GM21528 (cell line): ENCODE data around the gene MAP3K13.

ENCODE experiments used
- ATAC-seq: cut with Tn5 transposase; IDR thresholded peaks from one replicate; pipeline ENCODE4 v1.9.1; 2021; ENCODE audit warnings: mild to moderate bottlenecking, moderate library complexity; ENCODE audit not compliant: unreplicated experiment, low FRiP score

The MAP3K13 gene

DNA sequence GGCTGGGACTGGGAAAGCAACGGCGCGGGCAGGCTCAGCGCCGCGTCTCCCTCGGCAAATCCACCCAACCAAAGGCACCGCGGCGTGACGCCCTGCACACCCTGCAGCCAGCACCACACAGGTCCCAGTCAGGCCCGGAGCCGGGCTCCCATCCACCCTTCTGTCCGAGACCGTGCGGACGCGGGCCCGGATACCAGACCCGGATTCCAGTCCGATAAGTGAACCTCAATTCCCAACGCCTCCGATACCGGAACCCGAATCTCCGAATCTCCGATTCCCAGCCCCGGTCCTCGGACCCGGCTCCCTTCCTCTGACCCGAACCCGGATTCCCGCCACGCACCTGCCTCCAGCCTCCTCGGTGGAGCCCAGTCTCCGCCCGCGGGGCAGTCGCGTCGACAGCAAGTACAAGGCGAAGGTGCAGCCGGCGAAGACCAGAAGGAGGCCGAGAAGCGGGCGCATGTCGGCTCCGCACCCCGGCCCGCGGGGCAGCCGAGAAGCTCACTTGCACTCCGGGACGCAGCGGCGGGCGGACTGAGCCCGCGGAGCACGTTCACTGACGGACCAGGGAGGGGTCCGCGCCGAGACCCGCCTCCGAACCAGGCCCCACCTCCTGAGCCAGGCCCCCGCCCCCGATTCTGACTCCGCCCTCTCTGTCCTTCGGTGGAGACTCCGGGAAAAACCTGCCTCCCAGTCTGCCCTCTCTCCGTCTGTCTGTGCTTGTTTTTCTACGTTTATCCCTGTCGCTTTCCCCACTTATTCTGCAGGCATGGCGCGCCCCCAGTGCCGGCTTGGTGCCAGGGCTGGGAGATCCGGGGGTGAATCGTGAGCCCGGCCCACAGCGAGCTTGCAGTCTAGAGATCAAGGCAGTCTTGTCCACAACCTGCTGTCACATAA lies 135.8 kb downstream of the MAP3K13 start, which contains the start of gene TMEM41A:
TSS of gene TMEM41A (minus strand) at position 533 of the 894 bp plus-strand sequence. CDS start at position 459, 74 bp downstream.
- ATAC-seq: peak; percentile 95

DNA sequence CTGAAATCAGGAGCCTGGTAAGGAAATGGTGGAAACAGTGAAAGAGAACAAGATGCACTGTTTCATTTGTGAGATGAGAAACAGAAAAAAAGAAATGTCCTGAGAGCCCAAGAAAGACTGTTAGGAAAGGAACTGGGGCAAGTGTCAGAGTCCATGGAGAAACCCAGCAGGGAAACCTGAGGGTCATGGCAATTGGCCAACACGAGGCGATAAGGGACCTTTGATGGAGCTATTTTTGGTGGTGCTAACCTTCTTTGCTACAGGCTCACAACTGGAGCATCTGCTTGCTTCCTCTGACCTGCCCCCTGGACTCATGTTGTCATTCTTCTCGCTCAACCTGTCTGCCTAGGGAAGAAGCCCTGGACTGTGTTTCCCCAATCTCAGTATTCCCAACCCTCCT lies 140.1 kb downstream of the MAP3K13 start:
- no peak for ATAC-seq

DNA sequence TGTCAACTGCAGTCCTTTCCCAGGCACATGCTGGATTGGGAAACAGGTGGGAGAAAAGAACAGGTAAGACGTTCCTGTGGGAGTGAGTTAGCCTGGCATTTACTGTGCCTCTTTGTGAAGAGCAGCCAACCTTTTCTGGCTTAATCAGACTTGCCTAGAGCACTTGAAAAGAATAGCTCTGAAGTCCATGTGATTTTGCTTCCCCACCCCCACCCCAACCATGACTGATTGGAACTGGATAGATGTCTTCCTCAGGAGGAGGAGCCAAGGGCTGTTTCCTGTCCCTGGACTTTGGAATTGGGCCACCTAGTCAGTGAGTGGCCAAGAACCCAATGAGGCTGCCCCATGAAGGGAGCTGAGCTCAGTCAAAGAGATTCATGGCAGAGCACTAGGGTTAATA lies 140.6 kb downstream of the MAP3K13 start:
- no peak for ATAC-seq

DNA sequence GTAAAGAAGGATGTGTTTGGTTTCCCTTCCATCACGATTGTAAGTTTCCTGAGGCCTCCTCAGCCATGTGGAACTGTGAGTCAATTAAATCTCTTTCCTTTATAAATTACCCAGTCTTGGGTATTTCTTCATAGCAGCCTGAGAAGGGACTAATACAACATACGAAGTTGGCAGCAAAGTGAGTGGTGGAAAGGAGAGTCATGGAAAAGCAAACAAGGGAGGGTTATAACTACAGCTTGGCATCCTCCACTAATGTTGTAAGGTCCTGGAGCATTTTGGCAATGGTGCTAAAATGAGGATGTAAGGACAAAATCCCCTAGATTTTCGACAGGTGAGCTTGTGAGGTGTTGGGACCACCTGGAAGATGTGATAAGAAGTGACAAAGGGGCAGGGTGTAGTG lies 141.7 kb downstream of the MAP3K13 start:
- ATAC-seq: no peak

DNA sequence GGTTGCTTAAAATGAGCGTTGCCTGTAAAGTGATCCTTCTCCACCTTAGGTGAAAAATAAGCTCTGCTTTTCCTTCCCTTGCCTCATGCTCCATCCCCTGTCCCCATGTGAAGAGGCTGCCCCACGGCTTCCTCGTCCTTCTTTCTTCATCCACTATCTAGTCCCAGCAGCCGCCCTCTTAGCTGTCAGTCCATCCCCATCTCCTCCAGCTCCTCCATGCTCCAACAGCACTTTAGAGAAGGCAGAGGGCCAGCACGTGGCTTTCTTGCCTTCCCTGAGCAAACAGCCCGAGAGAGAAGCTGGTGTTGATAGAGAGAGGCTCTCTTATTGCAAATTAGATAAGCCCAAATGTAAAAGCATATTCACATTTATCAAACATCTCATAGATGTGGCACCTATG lies 144.9 kb downstream of the MAP3K13 start:
- ATAC-seq: no peak

DNA sequence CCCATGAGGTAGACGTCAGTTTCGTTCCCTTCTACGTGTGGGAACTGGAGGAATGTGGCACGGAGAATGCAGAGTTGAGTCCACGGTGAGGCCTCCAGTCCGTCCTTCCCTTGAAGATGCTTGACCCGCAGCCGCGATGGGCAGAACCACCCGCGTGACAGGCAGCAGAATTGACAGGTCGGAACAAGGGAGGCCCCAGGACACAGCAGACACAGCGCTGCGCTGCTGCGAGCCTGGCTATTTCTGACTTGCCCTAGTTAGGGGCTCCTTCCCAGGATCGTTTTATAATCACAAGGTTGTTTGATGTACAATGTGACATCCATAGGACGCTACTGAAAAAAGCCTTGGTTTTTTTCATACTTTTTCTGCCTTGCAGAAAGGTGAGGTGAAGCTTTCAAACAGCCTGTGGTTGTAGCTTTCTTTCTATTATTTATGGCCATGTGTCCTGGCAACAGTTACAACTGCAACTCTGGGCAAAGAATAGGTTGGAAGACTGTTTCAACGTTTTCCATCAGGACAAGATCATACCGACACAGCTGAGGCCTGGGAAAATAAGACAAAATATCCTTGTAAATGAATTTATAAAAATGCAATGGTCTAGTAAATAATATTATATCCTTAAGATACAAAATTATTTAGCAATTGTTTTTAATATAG lies 145.5 kb downstream of the MAP3K13 start:
- ATAC-seq: no peak

DNA sequence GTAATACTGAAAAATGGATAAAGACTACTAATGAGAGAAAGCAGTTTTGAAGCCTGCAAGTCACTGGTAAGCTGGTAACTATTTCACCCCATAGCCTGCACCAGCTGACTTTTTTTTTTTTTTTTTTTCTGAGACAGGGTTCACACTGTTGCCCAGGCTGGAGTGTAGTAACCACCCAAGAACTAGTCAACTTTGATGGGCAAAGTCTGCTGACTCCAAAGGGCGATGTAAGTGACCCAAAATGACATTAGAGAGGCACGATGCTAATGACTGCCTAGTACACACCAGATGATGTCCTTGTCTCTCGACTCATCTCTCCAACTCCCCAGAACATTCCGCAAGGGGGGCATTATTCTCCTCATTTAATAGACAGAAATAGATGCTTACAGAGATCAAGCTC lies 148.8 kb downstream of the MAP3K13 start:
- ATAC-seq: no peak

DNA sequence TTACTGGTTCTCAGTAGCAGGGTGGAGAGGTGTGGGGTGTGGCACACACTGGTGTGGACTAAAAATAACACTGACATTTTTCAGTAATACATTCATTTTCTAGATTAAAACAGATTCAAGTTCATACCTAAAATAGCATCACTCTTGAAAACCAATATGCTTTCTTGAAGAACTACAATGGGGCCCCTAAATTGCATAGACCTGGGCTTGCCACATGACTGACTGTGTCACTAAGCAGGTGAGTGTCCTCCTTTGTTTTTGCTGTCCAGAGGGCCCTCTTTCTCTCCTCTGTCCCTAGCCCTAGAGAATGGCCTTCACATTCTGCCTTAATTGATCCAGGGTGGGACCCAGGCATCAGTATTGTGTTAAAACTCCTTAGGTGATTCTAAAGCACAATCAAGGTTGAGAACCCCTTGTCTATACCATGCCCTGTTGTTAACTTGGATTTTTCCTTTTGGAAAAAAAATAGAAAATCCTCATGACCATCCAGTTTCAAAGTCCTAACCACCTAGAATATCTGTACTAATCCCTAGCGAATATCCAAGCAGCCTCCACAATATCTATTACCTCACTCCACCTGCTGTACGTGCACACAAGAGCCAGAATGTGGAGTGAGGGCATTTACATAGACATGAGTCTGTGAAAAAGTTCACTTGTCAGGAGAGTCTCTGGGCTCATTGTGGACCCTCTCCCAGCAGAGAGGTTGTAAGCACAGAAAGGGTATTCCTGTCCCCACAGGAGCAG lies 154.6 kb downstream of the MAP3K13 start:
- ATAC-seq: no peak

DNA sequence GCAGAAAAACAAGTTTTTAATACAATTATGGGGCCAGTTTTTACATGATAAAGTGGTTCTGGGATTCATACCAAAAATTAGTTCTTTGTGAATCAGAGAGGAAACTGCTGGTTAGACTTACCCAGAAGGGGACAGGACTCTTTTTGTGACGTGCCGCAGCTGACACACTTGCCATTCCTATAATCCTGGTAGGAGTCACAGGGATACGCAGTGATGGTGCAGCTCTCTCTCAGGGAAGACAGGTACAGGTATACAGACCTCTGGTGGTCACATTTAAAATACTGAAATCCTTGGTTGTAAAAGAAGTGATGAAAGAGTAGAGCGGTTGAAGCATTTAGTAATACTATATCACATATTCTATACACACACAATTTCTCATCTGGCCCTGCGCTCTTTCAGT lies 156.1 kb downstream of the MAP3K13 start:
- no peak for ATAC-seq

DNA sequence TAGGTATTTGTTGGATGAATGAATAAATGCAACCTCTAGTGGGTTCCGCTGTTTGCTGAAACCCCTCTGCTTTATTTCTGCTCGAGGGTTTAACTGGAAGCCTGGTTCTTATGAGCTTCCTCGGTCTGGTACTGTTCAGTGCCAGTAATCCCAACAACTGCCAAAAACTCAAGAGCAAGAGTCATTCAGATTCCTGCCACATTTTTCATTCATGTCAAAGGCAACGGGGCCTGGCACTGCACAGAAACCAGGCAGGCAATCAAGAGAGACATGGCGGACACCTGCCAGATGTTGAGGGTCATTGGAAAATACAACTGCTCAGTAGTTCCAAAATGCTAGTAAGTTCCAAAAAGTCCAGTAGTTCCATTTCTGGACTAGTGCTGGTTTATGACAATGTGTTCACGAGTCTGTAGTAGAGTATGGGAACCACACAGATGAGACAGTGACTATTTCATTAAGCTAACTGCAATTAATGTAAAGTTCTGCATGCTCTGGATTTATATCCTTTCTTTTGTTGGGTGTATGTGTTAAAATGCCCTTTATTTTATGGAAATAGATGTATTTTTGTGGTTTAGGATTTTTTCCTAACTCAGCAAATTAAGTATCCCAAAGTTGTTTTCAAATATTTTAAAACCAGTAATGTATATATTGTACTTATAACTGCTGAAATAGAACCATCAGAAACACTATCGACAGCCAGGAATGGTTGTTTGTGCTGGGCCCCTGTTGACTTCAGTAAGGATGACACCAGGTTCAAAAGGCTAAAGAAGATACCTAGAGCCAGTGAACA lies 158.6 kb downstream of the MAP3K13 start:
- ATAC-seq: no peak

DNA sequence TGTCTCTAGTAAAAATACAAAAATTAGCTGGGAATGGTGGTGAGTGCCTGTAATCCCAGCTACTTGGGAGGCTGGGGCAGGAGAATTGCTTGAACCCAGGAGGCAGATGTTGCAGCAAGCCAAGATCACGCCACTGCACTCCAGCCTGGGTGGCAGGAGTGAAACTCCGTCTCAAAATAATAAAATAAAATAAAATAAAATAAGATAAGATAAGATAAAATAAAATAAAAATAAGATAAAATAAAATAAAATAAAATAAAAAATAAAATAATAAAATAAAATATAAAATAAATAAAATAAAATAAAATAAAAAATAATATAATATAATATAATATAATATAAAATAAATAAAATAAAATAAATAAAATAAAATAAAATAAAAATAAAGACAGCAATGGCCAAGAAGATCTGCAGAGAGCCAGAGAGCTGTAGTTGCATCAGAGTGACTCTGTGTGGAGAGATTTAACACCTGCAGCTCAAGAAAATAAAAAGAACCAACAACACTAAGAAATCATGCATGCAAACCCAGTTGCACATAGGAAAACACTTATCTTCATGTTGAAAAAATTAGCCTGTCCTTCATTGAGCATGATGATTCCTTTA lies 163.5 kb downstream of the MAP3K13 start:
- ATAC-seq: no peak

DNA sequence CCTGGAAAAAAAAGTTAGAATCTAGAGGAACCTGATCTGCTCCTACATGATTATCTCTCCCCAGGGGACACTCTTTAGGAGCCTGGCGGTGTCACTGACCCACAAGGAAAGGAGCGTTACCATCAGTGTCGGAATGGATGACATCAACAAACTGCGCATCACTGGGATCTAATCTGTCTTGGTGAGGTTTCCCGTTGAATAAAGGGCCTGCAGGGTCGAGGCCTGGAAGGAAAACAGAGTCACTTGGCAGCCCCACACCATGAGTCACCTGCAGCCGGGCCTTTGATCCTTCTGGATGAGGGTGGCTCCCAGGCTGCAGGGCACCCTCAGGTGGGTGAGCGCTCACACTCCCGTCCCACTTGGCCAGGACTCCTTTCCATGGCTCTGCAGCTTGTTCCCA lies 164.4 kb downstream of the MAP3K13 start:
- no peak for ATAC-seq

DNA sequence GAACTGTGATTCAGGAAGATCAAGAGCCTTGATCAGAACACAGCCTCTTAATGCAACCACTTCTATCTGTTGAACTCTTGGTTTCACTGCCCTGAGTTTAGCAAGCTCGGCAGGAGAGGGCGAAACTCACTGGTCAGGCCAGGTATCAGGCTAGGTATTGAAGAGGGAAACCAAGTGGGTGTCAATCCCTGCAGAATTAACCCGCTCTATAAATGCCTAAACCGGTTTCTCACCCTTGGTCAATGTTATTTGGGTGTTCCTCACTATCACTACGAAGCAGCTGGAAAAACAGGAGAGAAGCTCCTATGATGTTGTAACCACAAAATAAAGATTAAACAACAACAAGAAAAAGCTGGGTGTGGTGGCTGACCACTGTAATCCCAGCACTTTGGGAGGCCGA lies 165.6 kb downstream of the MAP3K13 start:
- ATAC-seq: no peak

DNA sequence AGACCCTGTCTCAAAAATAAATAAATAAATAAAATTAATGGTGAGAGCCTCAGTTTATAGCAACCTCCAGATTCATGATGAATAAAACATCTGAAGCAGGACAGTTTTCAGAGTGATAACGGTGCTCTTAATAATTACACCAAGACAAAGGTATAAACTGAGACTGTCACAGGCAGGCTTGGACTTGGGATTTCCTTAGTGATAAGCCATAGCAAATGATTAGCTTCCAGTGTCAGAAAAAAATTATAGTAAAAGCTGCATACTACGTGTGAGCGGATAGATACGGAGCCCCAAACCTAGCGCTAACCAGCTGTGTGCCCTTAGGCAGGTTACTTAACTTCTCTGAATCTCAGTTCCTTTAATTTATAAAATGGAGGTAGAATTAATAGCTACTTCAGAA lies 167.9 kb downstream of the MAP3K13 start:
- no peak for ATAC-seq

DNA sequence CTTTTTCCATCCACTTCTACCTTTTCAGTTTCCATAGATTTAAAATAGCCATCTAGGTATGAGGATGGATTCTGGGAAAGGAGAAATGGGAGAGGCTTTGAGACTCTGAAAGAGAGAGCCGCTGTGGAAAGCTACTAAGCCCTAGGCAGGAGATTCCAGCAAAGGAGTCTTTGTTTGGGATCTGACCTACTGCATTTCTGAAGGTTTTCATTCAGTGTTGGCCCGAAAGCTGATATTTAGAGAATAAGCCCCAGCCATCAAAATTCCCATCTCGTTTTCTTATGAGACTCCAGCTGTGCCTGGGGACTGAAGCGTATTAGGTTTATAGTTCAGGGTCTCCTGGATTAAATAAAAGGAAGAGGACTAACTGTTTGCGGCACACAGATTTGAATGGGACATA lies 170.0 kb downstream of the MAP3K13 start:
- no peak for ATAC-seq

DNA sequence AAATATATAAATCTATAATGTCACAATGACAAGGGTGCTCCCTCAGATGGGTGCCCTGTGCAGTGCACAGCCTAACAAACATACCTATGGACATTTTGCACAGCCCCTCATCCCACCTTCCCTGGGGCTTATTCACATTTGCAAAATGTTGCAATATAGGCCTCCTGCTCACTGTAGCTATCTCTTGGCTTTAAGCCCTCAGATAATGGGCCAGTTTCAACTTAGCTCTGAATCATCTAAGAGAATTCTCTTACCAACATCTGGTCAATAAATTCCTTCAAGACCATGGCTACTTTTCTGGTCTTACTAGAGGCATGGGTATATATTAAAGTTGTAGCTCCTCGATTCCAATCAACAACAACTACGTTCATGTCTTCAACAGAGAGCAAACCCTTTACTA lies 171.6 kb downstream of the MAP3K13 start:
- ATAC-seq: no peak

DNA sequence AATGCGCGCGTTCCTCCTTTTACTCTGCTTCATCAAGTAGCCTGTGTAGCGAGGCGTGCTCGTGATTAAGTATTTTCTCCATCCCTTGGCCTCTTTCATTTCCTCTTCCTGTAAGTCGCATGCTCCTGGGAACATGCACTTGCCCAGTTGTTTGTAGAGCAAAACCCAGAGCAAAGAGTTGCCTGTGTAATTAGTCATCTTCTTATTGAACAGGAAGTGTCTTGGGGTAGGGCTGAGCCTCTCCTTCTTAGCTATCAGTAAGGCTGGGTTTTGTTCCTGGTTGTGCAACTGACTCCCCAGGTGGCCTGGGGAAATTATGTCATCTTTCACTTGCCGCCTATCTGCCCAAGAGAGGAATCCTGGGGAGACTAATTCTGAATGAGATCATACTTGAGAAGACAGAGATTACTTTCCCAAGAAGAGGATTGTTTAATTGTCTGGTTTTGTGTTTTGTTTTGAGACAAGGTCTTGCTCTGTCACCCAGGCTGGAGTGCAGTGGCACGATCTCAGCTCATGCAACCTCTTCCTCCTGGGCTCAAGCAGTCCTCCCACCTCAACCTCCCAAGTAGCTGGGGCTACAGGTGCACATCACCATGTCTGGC lies 174.5 kb downstream of the MAP3K13 start:
- peak; percentile 99 for ATAC-seq
